HG03025 (cell line): ENCODE data around the gene TSPAN11.
"Not testable (repeated sequence)": the region's sequence is repeated elsewhere in the genome, so short reads cannot be mapped to it uniquely, and the experiment has no call there.

Experiments used
- ATAC-seq: cut with Tn5 transposase; IDR thresholded peaks from one replicate; pipeline ENCODE4 v1.9.1; 2021; ENCODE audit warnings: mild to moderate bottlenecking, moderate library complexity; ENCODE audit not compliant: unreplicated experiment, low FRiP score

Gene TSPAN11

GRCh38 chr12:31015215-31015614, 88.7 kb downstream of the TSPAN11 start:
- ATAC-seq: no peak

- ATAC-seq: no peak
Observed at GRCh38 chr12:31016057-31016456, 89.5 kb downstream of the TSPAN11 start.

DNA sequence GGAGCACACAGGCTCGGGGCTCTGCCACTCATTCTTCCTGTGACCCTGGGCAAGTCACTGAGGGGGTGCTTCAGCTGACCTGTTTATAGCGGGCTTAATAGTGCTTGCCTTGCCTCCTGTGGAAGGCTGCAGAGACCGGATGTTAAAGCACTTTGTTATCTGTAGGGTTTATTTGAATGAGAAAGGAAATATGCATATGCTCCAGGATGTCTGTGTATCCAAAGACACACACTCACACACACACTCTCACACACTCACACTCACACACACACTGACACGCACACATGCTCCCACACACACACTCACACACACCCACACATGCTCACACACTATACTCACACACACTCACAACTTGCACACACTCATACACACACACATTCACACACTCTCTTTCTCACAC, 91.0 kb downstream of the TSPAN11 start:
- no peak for ATAC-seq

DNA sequence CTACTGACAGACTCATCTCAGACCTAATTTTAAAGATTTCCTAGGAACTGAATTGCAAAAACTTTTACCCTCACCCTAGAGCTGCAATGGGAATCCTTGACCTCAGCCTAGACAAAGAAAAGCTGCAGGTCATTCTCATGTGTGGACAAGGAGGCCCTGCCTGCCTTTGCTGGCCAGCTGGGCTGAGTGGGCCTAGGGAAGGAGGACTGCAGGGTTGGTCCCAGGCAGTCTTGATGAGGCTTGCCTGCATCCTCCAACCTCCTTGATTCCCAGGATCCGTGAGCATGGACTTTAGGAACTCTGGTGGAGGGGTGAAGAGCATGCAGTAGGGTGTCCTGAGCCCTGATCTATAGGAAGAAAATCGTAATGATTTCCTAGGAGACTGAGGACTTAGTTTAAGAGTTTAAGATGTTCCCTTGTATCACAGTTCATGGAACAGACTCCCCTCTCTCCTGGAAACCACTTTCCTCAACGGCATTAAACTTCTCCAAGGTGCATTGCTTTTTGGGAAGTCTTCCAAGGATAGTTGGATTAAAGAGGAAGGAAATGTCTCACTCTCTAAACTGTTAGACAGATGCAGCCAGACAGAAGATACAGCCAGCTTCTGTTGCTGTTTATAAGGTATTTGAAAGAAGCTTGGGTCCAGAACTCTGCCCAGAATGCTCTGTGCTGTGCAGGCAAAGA, 91.7 kb downstream of the TSPAN11 start:
- no peak for ATAC-seq

DNA sequence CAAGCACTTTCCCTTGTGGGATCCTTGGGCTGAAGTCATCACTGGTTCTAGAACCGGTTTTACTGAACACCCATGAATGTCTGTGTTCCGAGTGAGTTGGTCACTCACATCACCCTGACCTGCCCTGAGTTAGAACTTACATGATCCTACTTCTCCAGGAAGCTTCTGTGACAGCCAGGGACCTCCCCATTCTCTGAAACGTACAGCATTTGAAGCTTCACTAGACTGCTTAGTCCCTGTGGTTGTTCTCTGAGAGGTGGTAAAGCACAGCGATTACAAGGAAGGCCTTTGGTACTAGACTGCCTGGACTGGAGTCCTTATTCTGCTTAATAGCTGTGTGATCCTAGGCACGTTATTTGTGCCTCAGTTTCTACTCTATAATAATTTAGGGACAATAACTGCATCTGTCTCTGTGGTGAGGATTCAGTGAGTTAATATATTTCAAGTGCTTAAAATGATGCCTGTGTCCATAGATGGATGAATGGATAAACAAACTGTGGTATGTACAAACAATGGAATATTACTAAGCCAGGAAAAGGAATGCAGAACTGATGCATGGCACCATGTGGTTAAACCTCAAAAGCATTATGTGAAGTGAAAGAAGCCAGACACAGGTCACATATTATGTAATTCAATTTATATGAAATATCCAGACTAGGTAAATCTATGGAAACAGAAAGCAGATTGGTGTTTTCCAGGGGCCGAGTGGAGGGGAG, 92.4 kb downstream of the TSPAN11 start:
- ATAC-seq: no peak

GRCh38 chr12:31019561-31019960, 93.0 kb downstream of the TSPAN11 start:
- no peak for ATAC-seq

- no peak for ATAC-seq
Observed at GRCh38 chr12:31019976-31020375, 93.4 kb downstream of the TSPAN11 start.

- ATAC-seq: no peak
Observed at GRCh38 chr12:31020385-31021166, 94.0 kb downstream of the TSPAN11 start.

DNA sequence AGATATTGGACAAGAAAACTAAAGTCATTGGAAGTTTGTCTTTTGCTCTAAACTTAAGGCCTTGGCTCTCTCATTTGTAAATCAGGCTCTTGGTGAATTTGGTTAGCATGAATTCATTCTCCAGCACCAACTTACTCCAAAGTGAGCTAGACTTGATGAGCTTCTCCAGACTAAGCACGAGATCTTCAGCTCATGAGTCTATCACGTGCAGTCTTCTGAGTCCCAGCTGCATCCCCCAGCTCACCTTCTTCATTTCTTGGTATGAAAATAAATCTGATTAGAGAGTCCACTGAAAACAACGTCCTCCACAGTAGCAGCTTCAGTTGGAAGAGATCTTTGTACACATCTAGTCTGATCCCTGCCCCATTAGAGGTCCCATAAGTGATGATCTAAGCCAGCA, 94.6 kb downstream of the TSPAN11 start:
- ATAC-seq: no peak

- ATAC-seq: no peak
Observed at GRCh38 chr12:31021809-31022494, 95.4 kb downstream of the TSPAN11 start.

- no peak for ATAC-seq
Observed at GRCh38 chr12:31023271-31023724, 96.8 kb downstream of the TSPAN11 start.

- no peak for ATAC-seq
Observed at GRCh38 chr12:31026202-31026601, 99.7 kb downstream of the TSPAN11 start.

DNA sequence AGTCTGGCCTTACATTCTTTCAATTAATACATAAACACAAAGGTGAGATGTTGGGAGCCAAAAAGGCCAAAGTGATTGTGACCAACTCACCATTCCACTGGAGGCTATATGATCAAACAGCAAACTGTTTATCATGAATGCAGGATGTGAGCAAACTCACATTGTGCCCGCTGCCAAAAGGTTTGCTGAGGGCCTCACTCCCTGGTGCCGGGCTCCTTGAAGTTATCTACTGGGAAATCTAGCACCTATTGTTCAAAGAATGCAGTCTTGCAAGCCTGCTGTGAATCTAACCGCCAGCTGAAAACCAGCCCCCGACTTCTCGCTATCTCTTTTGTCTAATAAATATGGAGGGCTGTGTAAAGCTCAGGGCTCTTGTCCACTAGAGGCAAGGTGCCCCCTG, 100.5 kb downstream of the TSPAN11 start:
- ATAC-seq: not testable (repeated sequence)

DNA sequence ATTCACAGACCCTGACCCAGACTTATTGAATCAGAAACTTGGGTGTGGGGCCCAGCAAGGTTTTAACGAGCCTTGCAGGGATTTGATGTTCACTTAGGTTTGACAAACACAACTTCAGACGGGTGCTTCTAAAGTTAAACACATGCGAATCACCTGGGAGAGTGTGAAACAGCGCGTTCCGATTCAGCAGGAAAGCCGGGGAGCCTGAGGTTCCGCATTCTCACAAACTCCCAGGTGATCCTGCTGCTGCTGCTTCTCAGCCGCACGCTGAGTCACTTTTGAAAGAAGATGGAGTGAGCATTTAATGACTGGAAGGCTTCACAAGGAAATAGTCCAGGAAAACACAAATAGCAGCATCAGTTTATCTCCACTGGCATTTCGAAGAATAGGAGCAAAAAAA, 102.9 kb downstream of the TSPAN11 start:
- ATAC-seq: no peak

GRCh38 chr12:31029916-31030562, 103.5 kb downstream of the TSPAN11 start:
- ATAC-seq: no peak

DNA sequence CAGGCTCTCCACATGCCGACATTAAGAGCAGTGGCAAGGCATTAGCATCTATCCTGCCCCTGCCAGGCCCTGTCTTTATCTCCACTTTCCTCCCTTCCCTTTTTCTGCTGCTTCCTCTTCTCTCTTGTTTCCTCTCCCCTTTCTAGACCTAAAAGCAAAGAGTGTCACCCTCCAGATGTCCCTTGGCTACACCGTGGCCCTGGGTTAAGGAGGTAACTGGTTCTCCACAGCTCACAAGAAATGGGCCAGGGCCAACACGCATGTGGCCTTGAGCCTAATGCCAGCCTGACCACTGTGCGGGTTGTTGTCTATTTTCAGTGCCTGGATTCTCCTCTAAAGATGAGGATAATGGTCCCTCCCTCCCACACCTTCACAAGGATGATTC, 105.4 kb downstream of the TSPAN11 start:
- ATAC-seq: no peak

- ATAC-seq: no peak
Observed at GRCh38 chr12:31033146-31033545, 106.6 kb downstream of the TSPAN11 start.

- ATAC-seq: no peak
Observed at GRCh38 chr12:31033681-31034080, 107.1 kb downstream of the TSPAN11 start.

DNA sequence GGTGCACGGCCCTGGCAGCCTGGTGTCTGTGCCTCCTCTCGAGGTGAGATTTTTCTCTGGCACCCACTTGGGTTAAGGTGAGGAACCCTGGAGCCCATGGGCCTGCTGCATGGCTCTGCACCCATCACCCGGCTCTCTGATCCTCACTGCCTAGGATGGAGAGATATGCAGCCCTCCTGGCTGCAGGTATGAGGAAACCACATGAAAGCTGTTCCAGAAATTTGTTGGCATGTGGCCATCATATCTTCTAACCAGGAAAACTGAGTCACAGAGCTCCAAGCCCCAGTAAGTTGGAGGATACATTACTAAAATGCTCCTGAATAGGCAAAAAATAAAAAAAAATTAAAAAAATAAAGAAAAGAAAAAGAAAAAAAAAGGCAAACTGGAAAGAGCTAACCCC, 107.8 kb downstream of the TSPAN11 start:
- ATAC-seq: no peak

GRCh38 chr12:31035226-31035625, 108.7 kb downstream of the TSPAN11 start:
- no peak for ATAC-seq
